ENCODE results near the gene MAST4.

The MAST4 gene

GRCh38 chr5:66602621-66603020 lies 6.4 kb downstream of the MAST4 start:
- H3K4me3 ChIP-seq (ENCODE audit: low read depth, low read length): no peak overlapping the region
- no peak for DNase-seq (ENCODE audit: low read depth)

GRCh38 chr5:66603164-66603563 lies 7.0 kb downstream of the MAST4 start:
- no peak for DNase-seq (ENCODE audit: low read depth)
- no peak overlapping the region for H3K4me3 ChIP-seq (ENCODE audit: low read depth, low read length)

- H3K4me3 ChIP-seq (ENCODE audit: low read depth, low read length): no peak overlapping the region
- no peak for DNase-seq (ENCODE audit: low read depth)
Observed at GRCh38 chr5:66603881-66604280, 7.7 kb downstream of the MAST4 start.

GRCh38 chr5:66606713-66607112 lies 10.5 kb downstream of the MAST4 start:
- no peak for DNase-seq (ENCODE audit: low read depth)
- H3K4me3 ChIP-seq (ENCODE audit: low read depth, low read length): no peak overlapping the region

GRCh38 chr5:66608501-66608900 lies 12.3 kb downstream of the MAST4 start:
- H3K4me3 ChIP-seq (ENCODE audit: low read depth, low read length): no peak overlapping the region
- DNase-seq (ENCODE audit: low read depth): no peak

- H3K4me3 ChIP-seq (ENCODE audit: low read depth, low read length): no peak overlapping the region
- no peak for DNase-seq (ENCODE audit: low read depth)
Observed at GRCh38 chr5:66609615-66610014, 13.4 kb downstream of the MAST4 start.

GRCh38 chr5:66612226-66612625 lies 16.0 kb downstream of the MAST4 start:
- no peak overlapping the region for H3K4me3 ChIP-seq (ENCODE audit: low read depth, low read length)
- no peak for DNase-seq (ENCODE audit: low read depth)

- H3K4me3 ChIP-seq (ENCODE audit: low read depth, low read length): no peak overlapping the region
- no peak for DNase-seq (ENCODE audit: low read depth)
Observed at GRCh38 chr5:66615136-66615535, 18.9 kb downstream of the MAST4 start.

GRCh38 chr5:66615894-66616293 lies 19.7 kb downstream of the MAST4 start:
- no peak for DNase-seq (ENCODE audit: low read depth)
- H3K4me3 ChIP-seq (ENCODE audit: low read depth, low read length): no peak overlapping the region

GRCh38 chr5:66616520-66617225 lies 20.5 kb downstream of the MAST4 start:
- H3K4me3 ChIP-seq (ENCODE audit: low read depth, low read length): no peak overlapping the region
- DNase-seq (ENCODE audit: low read depth): no peak

GRCh38 chr5:66617226-66617861 lies 21.2 kb downstream of the MAST4 start:
- no peak for DNase-seq (ENCODE audit: low read depth)
- H3K4me3 ChIP-seq (ENCODE audit: low read depth, low read length): no peak overlapping the region

GRCh38 chr5:66617991-66618768 lies 22.0 kb downstream of the MAST4 start:
- H3K4me3 ChIP-seq (ENCODE audit: low read depth, low read length): no peak overlapping the region
- DNase-seq (ENCODE audit: low read depth): no peak

- DNase-seq (ENCODE audit: low read depth): no peak
- no peak overlapping the region for H3K4me3 ChIP-seq (ENCODE audit: low read depth, low read length)
Observed at GRCh38 chr5:66620711-66621110, 24.5 kb downstream of the MAST4 start.

GRCh38 chr5:66621146-66621545 lies 25.0 kb downstream of the MAST4 start:
- no peak overlapping the region for H3K4me3 ChIP-seq (ENCODE audit: low read depth, low read length)
- no peak for DNase-seq (ENCODE audit: low read depth)

- no peak for DNase-seq (ENCODE audit: low read depth)
- H3K4me3 ChIP-seq (ENCODE audit: low read depth, low read length): no peak overlapping the region
Observed at GRCh38 chr5:66621736-66622135, 25.5 kb downstream of the MAST4 start.

- no peak overlapping the region for H3K4me3 ChIP-seq (ENCODE audit: low read depth, low read length)
- no peak for DNase-seq (ENCODE audit: low read depth)
Observed at GRCh38 chr5:66628561-66628960, 32.4 kb downstream of the MAST4 start.

GRCh38 chr5:66629446-66629845 lies 33.3 kb downstream of the MAST4 start:
- H3K4me3 ChIP-seq (ENCODE audit: low read depth, low read length): no peak overlapping the region
- DNase-seq (ENCODE audit: low read depth): no peak

- no peak overlapping the region for H3K4me3 ChIP-seq (ENCODE audit: low read depth, low read length)
- no peak for DNase-seq (ENCODE audit: low read depth)
Observed at GRCh38 chr5:66633754-66634153, 37.6 kb downstream of the MAST4 start.

- no peak overlapping the region for H3K4me3 ChIP-seq (ENCODE audit: low read depth, low read length)
- DNase-seq (ENCODE audit: low read depth): no peak
Observed at GRCh38 chr5:66634601-66635000, 38.4 kb downstream of the MAST4 start.

GRCh38 chr5:66637994-66638393 lies 41.8 kb downstream of the MAST4 start:
- no peak for DNase-seq (ENCODE audit: low read depth)
- H3K4me3 ChIP-seq (ENCODE audit: low read depth, low read length): no peak overlapping the region

- H3K4me3 ChIP-seq (ENCODE audit: low read depth, low read length): no peak overlapping the region
- DNase-seq (ENCODE audit: low read depth): no peak
Observed at GRCh38 chr5:66639037-66639436, 42.8 kb downstream of the MAST4 start.
